Endometrium (tissue), 2 donors: ENCODE results near the gene NFX1.

Experiments used
- FAIRE-seq: peaks from 2 replicates; lab custom pipeline; 2012; peaks lifted over from hg19 to GRCh38; lab: Jason Lieb, UNC
- donor health status: control.
- donor health status: control.

The NFX1 gene

GRCh38 chr9:33267151-33267767 lies 23.1 kb upstream of the NFX1 start:
- no peak for FAIRE-seq

- no peak for FAIRE-seq
These were observed 20.2 kb upstream of the NFX1 start for GRCh38 chr9:33270146-33270545.

- no peak for FAIRE-seq
These were observed 18.3 kb upstream of the NFX1 start for GRCh38 chr9:33272061-33272460.

DNA sequence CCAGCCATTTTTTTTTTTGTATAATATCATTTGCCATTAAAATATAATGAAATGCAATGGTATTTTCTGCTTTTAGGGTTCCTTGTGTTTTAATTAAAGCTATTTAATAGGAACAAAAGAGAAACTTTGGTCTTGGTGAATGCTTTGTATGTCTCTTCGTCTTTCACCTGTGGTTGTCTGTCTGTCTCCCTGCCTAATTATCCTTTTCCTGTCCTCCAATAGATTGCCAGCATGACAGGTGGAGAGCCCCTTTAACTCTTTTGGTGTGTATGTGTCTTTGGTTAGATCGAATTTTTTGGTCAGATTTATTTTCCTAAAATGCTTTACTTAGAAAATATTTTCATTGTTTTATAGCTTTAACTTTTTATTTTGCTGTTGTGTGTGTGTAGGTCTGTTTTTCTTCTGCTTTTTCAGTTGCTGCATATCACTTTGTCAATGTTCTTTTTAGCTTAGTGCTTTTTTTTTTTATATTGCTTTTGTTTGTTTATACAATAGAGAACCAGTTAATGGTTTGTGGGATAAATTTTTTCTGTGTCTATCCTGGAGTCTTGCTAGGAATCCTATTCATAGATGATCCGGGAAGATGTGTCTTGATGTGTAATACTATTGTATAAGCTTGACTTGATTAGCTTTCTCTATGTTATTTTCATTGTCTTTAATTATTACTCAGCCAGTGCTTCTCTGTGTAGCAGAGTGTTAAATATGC lies 16.9 kb upstream of the NFX1 start:
- no peak for FAIRE-seq

DNA sequence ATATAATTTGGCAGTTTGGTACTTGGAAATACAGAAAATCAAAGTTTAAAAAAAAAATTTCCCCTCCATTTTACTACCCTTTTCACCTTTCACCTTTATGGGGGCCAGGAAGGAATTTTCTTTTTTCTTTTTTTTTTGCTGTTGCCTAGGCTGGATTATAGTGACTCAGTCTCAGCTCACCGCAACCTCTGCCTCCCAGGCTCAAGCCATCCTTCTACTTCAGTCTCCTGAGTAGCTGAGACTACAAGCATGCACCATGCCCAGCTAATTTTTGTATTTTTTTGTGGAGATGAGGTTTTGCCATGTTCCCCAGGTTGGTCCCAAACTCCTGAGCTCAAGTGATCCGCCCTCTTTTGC lies 16.4 kb upstream of the NFX1 start:
- FAIRE-seq = no peak

DNA sequence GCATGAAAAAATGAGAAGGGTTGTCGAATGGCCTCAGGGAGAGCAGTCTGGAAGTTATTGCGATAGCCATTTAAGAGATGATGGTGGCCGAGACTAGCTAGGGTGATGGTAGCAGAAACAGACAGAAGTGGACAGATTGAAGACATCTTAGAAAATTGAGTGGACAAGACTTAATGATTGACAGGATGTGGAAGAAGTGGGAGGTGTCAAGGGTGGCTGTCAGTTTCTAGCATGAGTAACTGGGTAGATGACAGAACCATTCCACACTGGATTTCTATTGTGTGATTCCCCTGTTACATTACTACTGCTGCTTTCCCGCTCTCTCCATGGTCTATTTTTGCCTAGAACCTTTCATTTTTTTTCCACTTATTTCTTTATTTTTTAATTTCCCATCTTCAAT lies 12.8 kb upstream of the NFX1 start:
- no peak for FAIRE-seq

DNA sequence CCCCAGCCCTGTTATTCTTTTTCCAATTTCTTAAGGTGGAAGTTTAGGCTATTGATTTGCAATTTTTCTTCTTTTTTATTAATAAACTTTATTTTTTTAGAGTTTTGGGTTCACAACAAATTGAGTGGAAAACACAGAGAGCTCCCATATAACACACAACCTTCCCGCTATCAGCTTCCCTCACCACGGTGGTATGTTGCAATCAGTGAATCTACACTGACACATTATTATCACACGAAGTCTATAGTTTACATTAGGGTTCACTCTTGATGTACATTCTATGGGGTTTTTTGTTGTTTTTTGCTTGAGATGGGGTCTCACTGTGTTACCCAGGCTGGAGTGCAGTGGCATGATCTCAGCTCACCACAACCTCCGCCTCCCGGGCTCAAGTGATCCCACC lies 4.8 kb upstream of the NFX1 start:
- no peak for FAIRE-seq

- no peak for FAIRE-seq
These were observed 3.2 kb upstream of the NFX1 start for GRCh38 chr9:33287087-33287490.

DNA sequence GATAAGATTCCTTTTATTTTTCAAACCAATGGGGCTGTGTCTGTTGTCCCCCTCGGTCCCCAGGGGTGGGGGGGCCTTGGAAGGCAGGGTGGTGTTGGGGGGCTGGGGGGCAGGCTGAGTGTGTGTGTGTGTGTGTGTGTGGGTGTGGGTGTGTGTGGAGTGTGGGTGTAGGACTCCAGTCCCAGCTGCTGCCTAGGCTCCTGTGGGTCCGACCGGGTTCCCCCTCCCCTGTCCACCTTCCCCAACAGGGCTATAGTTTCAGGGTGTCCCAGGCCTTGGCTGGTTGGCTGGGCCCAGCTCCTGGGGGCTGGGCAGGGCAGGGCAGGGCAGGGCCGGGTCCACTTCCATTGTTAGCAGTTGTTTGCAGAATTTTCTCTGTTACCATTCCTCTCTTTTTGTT lies 2.1 kb upstream of the NFX1 start:
- no peak for FAIRE-seq

GRCh38 chr9:33288828-33289483 lies 1.4 kb upstream of the NFX1 start:
- no peak for FAIRE-seq

- no peak for FAIRE-seq
These were observed 820 bp upstream of the NFX1 start for GRCh38 chr9:33289496-33289895.

- FAIRE-seq = no peak
These were observed 425 bp upstream of the NFX1 start for GRCh38 chr9:33289936-33290246.

GRCh38 chr9:33291031-33291397 lies 698 bp downstream of the NFX1 start:
- no peak for FAIRE-seq

DNA sequence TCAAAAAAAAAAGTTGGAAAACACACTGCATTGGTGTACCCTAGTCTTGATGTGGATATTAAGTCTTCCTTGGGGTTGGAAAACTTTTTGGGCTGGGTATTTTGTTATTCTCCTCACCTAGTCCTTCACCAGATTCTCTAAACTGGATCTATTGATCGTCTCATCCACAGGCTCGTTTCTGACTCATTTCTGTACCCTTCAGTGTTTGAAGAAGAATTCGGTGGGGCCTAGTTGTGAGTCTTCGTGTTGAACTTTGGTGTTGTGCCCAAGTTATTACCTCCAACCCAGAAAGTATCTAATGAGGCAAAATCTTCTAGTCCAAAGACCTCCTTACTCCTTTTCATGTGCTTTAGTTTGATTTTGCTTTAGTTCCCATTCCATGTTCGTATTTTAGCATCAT lies 1.6 kb downstream of the NFX1 start:
- no peak for FAIRE-seq

GRCh38 chr9:33293782-33294181 lies 3.5 kb downstream of the NFX1 start:
- FAIRE-seq = no peak

GRCh38 chr9:33294670-33295432 lies 4.5 kb downstream of the NFX1 start:
- no peak for FAIRE-seq

DNA sequence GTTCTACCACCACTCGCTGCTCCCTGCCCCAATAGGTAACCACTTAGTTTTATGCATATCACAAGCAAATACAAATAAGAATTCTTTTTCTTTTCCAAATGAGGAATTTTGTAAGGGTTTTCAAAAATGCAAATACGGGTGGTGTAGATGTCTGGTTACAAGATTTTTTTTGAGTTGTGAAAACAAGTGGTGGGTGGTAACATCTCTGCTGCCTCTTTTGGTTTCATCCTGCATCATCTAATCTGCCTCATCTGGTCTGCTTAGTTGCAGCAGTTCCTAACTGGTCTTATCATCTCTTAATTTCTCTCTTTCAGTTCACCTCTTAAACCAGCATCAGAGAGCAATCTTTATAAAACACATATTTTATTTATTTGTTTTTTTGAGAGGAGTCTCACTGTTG lies 5.3 kb downstream of the NFX1 start:
- FAIRE-seq = no peak

DNA sequence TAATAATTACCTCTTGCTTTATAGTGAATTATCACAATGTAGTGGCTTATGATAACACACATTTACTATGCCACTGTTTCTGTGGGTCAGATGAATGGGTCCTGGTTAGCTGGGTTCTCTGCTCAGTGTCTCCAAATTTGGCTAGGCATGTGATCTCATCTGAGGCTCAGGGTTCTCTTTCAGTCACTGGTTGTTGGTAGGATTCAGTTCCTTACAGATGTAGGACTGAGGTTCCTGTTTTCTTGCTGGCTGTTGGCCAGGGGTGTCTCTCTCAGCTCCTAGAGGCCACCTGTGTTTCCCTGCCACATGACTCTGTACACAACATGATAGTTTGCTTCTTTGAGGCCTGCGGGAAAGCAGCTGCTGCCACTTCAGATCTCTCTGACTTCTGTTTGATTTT lies 7.1 kb downstream of the NFX1 start:
- no peak for FAIRE-seq

- FAIRE-seq = no peak
These were observed 10.2 kb downstream of the NFX1 start for GRCh38 chr9:33300546-33300945.

DNA sequence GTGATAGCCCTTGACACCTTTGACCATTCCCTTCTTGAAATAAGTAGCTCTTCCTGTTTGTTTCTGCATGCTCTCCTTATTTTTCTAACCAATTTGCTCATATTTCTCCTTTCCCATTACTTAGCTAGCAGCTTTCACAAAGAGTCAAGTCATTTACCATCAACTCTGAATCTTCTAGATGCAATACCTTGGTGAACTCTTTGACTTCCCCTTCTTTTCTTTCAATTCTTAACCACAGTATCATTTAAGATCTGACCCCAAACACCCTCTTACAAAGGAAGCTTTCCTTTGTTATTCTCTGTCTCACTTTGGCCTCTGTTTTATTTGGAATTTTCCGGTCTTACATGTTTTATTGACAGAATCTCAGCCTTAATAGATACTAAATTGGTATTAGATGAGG lies 14.0 kb downstream of the NFX1 start:
- no peak for FAIRE-seq

DNA sequence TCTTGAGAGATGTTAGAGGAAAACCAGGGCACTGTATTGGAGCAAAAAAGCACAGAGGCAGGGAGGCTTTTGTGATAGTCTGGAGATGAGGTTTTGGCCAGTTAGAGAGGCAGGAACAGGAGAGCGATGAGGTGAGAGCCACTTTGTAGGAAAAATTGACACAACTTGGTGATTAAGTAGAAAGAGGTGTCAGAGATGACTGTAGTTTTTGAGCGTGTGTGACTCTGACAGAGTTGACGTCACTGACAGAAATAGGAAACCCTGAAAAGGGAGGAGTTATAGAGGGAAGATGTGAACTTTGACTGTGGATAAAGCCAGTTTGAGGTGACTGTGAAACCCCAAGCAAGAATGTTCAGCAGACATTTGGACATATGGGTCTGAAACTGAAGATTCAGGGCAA lies 15.7 kb downstream of the NFX1 start:
- no peak for FAIRE-seq

GRCh38 chr9:33307067-33307466 lies 16.8 kb downstream of the NFX1 start:
- FAIRE-seq = no peak

DNA sequence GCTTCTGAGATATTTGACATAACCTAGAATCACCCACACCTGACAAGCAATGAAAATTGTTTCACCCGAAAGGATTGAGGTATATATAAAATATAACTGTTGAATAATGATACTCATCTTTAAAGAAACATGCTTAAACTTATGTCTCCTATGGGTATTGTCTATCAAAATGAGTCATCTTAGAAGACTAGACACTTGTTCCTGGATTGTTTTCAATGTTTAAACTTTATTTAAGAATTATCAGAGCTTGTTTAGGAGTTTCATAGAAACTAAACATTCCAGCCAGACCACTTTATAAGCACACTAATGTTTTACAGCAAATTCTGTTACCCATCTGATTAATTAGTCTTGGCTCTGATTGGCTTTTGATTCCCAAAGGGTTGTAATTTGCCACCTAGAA lies 19.6 kb downstream of the NFX1 start:
- FAIRE-seq = no peak
